Astrocyte (in vitro differentiated cells and primary cell): Measurements from ENCODE around the gene HINT2. TPM values are rescaled to one million over a fixed set of nuclear protein-coding genes. Genes with fewer than 3 reads are reported as not detected.

Experiments used
- DNase-seq: peaks from one replicate; pipeline ENCODE4 v3.0.0-alpha.2; 2010; ENCODE audit warnings: low read depth
- FAIRE-seq: peaks from 2 replicates; lab custom pipeline; 2011; peaks lifted over from hg19 to GRCh38; lab: Jason Lieb, UNC
- H2AFZ ChIP-seq: 2 replicates; pipeline ENCODE4 v1.6.0; 2012; ENCODE audit warnings: low read depth, low read length, inconsistent platforms
- H3K27ac ChIP-seq: 2 replicates; pipeline ENCODE4 v1.5.1; 2011; ENCODE audit warnings: low read depth, low read length, inconsistent platforms
- H3K27me3 ChIP-seq: 2 replicates; pipeline ENCODE4 v1.6.0; 2011; ENCODE audit warnings: low read length, inconsistent platforms; ENCODE audit not compliant: insufficient read depth
- H3K36me3 ChIP-seq: 2 replicates; pipeline ENCODE4 v1.5.1; 2011; ENCODE audit warnings: low read length, inconsistent platforms; ENCODE audit not compliant: insufficient read depth
- H3K4me1 ChIP-seq: 2 replicates; pipeline ENCODE4 v1.5.1; 2011; ENCODE audit warnings: low read length, inconsistent platforms; ENCODE audit not compliant: insufficient read depth
- H3K4me2 ChIP-seq: 2 replicates; pipeline ENCODE4 v1.6.0; 2012; ENCODE audit warnings: low read length, inconsistent platforms
- H3K4me3 ChIP-seq: 2 replicates; pipeline ENCODE4 v1.5.1; 2011; ENCODE audit warnings: low read depth, mild to moderate bottlenecking, low read length, inconsistent platforms; ENCODE audit not compliant: insufficient read depth
- H3K79me2 ChIP-seq: 2 replicates; pipeline ENCODE4 v1.6.0; 2012; ENCODE audit warnings: mild to moderate bottlenecking, low read length, inconsistent platforms; ENCODE audit not compliant: insufficient read depth
- H3K9ac ChIP-seq: 2 replicates; pipeline ENCODE4 v1.6.0; 2012; ENCODE audit warnings: mild to moderate bottlenecking, low read length, inconsistent platforms
- H3K9me3 ChIP-seq: 2 replicates; pipeline ENCODE4 v1.5.1; 2012; ENCODE audit warnings: low read depth, mild to moderate bottlenecking, low read length, inconsistent platforms; ENCODE audit not compliant: insufficient read depth
- H4K20me1 ChIP-seq: 2 replicates; pipeline ENCODE4 v1.6.0; 2012; ENCODE audit warnings: low read length, inconsistent platforms; ENCODE audit not compliant: insufficient read depth
- H3K27ac Mint-ChIP-seq: one replicate; pipeline ENCODE4 v1.8.0; 2021; ENCODE audit warnings: mild to moderate bottlenecking, mixed read lengths; ENCODE audit not compliant: unreplicated experiment
- H3K27me3 Mint-ChIP-seq: one replicate; pipeline ENCODE4 v1.8.0; 2021; ENCODE audit warnings: low read depth, mixed read lengths; ENCODE audit not compliant: unreplicated experiment
- H3K36me3 Mint-ChIP-seq: one replicate; pipeline ENCODE4 v1.8.0; 2021; ENCODE audit warnings: low read depth, mixed read lengths; ENCODE audit not compliant: unreplicated experiment
- H3K4me1 Mint-ChIP-seq: one replicate; pipeline ENCODE4 v1.8.0; 2021; ENCODE audit warnings: low read depth, mixed read lengths; ENCODE audit not compliant: unreplicated experiment
- H3K4me3 Mint-ChIP-seq: one replicate; pipeline ENCODE4 v1.8.0; 2021; ENCODE audit warnings: mild to moderate bottlenecking, moderate library complexity, mixed read lengths; ENCODE audit not compliant: unreplicated experiment
- H3K9me3 Mint-ChIP-seq: one replicate; pipeline ENCODE4 v1.8.0; 2021; ENCODE audit warnings: mild to moderate bottlenecking, mixed read lengths; ENCODE audit not compliant: unreplicated experiment
- CTCF ChIP-seq: IDR thresholded peaks from 2 replicates; pipeline ENCODE4 v1.5.1; 2011; ENCODE audit warnings: low read depth, mild to moderate bottlenecking, inconsistent platforms, low read length, moderate library complexity; ENCODE audit not compliant: insufficient read depth
- EZH2 ChIP-seq: IDR thresholded peaks from 2 replicates; pipeline ENCODE4 v1.6.1; 2012; ENCODE audit warnings: mild to moderate bottlenecking, low read length, inconsistent platforms; ENCODE audit not compliant: insufficient read depth
- total RNA-seq: library from RNA; stranded (reverse); gene quantifications from 2 replicates; pipeline ENCODE4 v1.2.1, GENCODE V29; 2021

Gene HINT2
- total RNA-seq, 1 donor from 2014 or later = 22.8 TPM

- Mint-ChIP-seq H3K27ac (no peak overlapping the region), H3K4me1 (no peaks in the 10 kb centered on the region), H3K4me3 (no peak overlapping the region), H3K9me3 (peaks cover 1% of the 10 kb centered on the region), H3K27me3 (peaks cover 72% of the 10 kb centered on the region), H3K36me3 (peaks cover 8% of the 10 kb centered on the region)
- no peak for TF ChIP-seq CTCF
- no peak for TF ChIP-seq EZH2
- no peak overlapping the region for H2AFZ ChIP-seq
- H3K79me2 ChIP-seq = no peaks in the 10 kb centered on the region
- FAIRE-seq = no peak
- H3K9me3 ChIP-seq = no peaks in the 10 kb centered on the region
- H3K4me3 ChIP-seq = no peak overlapping the region
- no peak overlapping the region for H3K4me2 ChIP-seq
- DNase-seq = no peak
- no peak overlapping the region for H3K9ac ChIP-seq
- H3K4me1 ChIP-seq = no peaks in the 10 kb centered on the region
- no peak overlapping the region for H3K27ac ChIP-seq
- H3K36me3 ChIP-seq = no peaks in the 10 kb centered on the region
- peaks cover 19% of the 10 kb centered on the region for H3K27me3 ChIP-seq
- no peaks in the 10 kb centered on the region for H4K20me1 ChIP-seq
Measured at GRCh38 chr9:35858458-35858857, 43.6 kb upstream of the HINT2 start.

GRCh38 chr9:35856882-35857281 lies 42.0 kb upstream of the HINT2 start:
- no peaks in the 10 kb centered on the region for H3K9me3 ChIP-seq
- H3K27me3 ChIP-seq = peaks cover 14% of the 10 kb centered on the region
- Mint-ChIP-seq H3K27me3 (peaks cover 70% of the 10 kb centered on the region), H3K4me3 (no peak overlapping the region), H3K36me3 (peaks cover 8% of the 10 kb centered on the region), H3K9me3 (peaks cover 1% of the 10 kb centered on the region), H3K4me1 (no peaks in the 10 kb centered on the region), H3K27ac (no peak overlapping the region)
- no peak overlapping the region for H2AFZ ChIP-seq
- DNase-seq = no peak
- H3K4me3 ChIP-seq = no peak overlapping the region
- no peak for FAIRE-seq
- H3K79me2 ChIP-seq = no peaks in the 10 kb centered on the region
- no peak overlapping the region for H3K9ac ChIP-seq
- no peak overlapping the region for H3K4me2 ChIP-seq
- no peaks in the 10 kb centered on the region for H3K4me1 ChIP-seq
- no peaks in the 10 kb centered on the region for H4K20me1 ChIP-seq
- TF ChIP-seq EZH2 = no peak
- TF ChIP-seq CTCF = no peak
- H3K36me3 ChIP-seq = no peaks in the 10 kb centered on the region
- H3K27ac ChIP-seq = no peak overlapping the region

GRCh38 chr9:35856206-35856605 lies 41.4 kb upstream of the HINT2 start:
- Histone ChIP-seq H3K79me2 (no peaks in the 10 kb centered on the region), H3K9ac (no peak overlapping the region), H3K36me3 (no peaks in the 10 kb centered on the region), H4K20me1 (no peaks in the 10 kb centered on the region), H2AFZ (no peak overlapping the region), H3K27me3 (peaks cover 8% of the 10 kb centered on the region), H3K4me3 (no peak overlapping the region), H3K9me3 (no peaks in the 10 kb centered on the region), H3K27ac (no peak overlapping the region), H3K4me2 (no peak overlapping the region), H3K4me1 (no peaks in the 10 kb centered on the region)
- DNase-seq = no peak
- Mint-ChIP-seq H3K27me3 (peaks cover 65% of the 10 kb centered on the region), H3K4me1 (no peaks in the 10 kb centered on the region), H3K36me3 (peaks cover 8% of the 10 kb centered on the region), H3K9me3 (peaks cover 1% of the 10 kb centered on the region), H3K4me3 (no peak overlapping the region), H3K27ac (peak overlapping the region; percentile 29)
- no peak for TF ChIP-seq CTCF
- TF ChIP-seq EZH2 = no peak
- no peak for FAIRE-seq
